ENCODE data around the gene CMTM7. TPM values are rescaled to one million over a fixed set of nuclear protein-coding genes. Genes with fewer than 3 reads are reported as not detected.
A peak's percentile ranks its signal among the peaks of the same experiment; 100 is the strongest.

CMTM7 gene
- total RNA-seq, 1 experiment from 2014 or later, result 1.7 TPM

GRCh38 chr3:32483772-32484171 is 92.1 kb downstream of the CMTM7 start:
- Histone ChIP-seq H3K36me3 (no peaks in the 10 kb centered on the region), H3K4me3 (no peak overlapping the region), H3K27me3 (no peaks in the 10 kb centered on the region), H3K9me3 (no peaks in the 10 kb centered on the region)
- DNase-seq, result no peak

- H3K9me3 ChIP-seq, result no peaks in the 10 kb centered on the region
- no peak for DNase-seq
- no peaks in the 10 kb centered on the region for H3K27me3 ChIP-seq
- H3K36me3 ChIP-seq, result no peaks in the 10 kb centered on the region
- no peak overlapping the region for H3K4me3 ChIP-seq
Observed at GRCh38 chr3:32484436-32484835, 92.8 kb downstream of the CMTM7 start.

- Histone ChIP-seq H3K4me3 (no peak overlapping the region), H3K27me3 (no peaks in the 10 kb centered on the region), H3K9me3 (no peaks in the 10 kb centered on the region), H3K36me3 (no peaks in the 10 kb centered on the region)
- DNase-seq, result no peak
Observed at GRCh38 chr3:32487781-32488473, 96.3 kb downstream of the CMTM7 start.

DNA sequence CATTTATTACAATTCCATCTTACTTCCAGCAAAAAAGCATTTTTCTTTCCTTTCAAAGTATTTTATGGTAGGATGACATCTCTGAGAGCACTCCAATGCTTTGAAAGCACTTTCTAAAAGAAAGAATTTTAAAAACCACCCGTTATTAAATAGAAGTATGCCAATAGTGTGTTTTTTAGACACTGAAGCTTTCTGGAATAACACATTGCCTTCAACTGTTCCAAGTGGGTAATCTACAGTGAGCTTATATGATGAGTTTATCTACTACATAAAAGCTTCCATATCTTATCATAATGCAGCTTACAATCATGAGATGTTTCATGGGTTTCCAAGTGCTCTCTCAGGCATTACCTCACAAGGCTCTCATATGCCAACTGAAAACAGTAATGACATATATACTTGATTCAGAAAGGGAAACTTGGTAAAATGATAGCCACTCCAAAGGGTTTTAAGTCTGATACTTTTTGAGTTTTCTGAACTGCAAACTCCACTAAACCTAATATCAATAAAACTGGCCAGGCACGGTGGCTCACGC is 96.9 kb downstream of the CMTM7 start:
- no peak for DNase-seq
- no peaks in the 10 kb centered on the region for H3K27me3 ChIP-seq
- no peaks in the 10 kb centered on the region for H3K9me3 ChIP-seq
- no peaks in the 10 kb centered on the region for H3K36me3 ChIP-seq
- H3K4me3 ChIP-seq, result no peak overlapping the region

DNA sequence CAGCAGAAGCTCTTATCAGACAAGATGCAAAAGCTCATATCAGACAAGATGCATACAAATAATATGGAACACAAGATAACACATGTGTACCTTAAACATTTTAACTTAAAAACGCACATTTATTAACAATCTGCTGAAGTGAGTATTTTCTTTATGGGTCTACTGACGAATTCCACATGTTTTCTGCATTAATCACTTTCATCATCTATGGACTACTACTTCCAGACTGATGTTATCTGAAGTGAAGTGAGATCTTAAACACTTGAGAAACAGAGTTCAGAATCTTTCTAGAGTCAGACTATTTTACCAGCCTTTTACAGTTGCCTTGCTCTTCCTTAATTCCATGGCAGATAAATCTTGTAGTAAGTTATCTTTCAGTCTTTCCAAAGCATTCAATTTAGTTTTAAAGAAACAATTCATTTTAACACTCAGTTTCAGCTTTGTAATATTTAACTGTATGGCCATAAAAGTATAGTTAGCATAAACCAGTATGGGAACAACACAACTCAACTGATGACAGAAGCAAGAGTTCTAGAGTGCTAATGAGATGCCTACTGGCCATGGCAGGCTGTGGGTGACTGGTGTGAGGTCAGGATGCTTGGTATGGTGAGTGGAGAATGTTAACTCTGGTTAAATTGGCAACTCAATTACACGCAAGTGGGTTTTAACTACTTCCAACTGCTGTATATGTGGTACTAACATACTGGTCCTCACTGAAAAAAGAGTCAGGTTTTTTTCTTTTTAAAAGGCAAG is 101.2 kb downstream of the CMTM7 start:
- Histone ChIP-seq H3K9me3 (no peaks in the 10 kb centered on the region), H3K27me3 (no peaks in the 10 kb centered on the region), H3K36me3 (no peaks in the 10 kb centered on the region), H3K4me3 (no peak overlapping the region)
- DNase-seq, result no peak

- Histone ChIP-seq H3K27me3 (no peaks in the 10 kb centered on the region), H3K9me3 (no peaks in the 10 kb centered on the region), H3K4me3 (no peak overlapping the region), H3K36me3 (no peaks in the 10 kb centered on the region)
- no peak for DNase-seq
Observed at GRCh38 chr3:32493437-32494414, 102.1 kb downstream of the CMTM7 start.

DNA sequence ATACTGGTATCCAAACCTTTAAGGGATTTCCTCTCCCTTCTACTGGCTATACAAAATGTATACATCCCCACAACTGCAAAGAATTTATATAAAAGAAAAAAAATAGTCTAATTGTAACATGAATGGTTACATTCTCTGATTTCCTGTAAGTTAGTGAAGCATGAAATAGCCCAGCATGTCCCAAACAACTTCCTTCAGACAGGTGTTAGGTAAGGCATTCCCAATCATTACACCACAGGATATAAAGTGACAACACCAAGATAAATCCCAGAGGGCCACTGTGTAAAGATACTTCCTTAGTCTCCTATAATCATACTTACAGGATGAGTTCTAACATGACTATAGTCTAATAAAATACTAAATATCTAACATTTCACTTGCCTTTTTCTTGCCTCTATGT is 103.4 kb downstream of the CMTM7 start:
- no peak for DNase-seq
- no peaks in the 10 kb centered on the region for H3K27me3 ChIP-seq
- H3K4me3 ChIP-seq, result no peak overlapping the region
- H3K36me3 ChIP-seq, result no peaks in the 10 kb centered on the region
- H3K9me3 ChIP-seq, result no peaks in the 10 kb centered on the region

DNA sequence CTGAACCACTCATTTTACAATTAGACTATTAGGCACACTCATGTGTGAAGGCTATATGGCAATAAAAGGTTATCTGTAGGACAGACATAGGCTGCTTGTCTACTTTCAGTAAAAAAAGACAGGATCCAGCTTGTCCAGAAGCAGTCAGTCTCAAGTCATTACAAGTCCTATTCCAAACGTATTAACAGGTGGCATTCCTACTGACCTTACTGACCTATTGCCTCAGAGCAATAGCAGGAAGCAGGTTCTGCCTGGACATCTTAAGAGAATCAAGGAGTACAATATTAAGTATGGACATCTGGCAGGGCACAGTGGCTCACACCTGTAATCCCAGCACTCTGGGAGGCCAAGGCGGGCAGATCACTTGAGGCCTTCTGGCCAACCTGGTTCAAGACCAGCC is 104.0 kb downstream of the CMTM7 start:
- H3K27me3 ChIP-seq, result no peaks in the 10 kb centered on the region
- H3K4me3 ChIP-seq, result no peak overlapping the region
- H3K9me3 ChIP-seq, result no peaks in the 10 kb centered on the region
- H3K36me3 ChIP-seq, result no peaks in the 10 kb centered on the region
- DNase-seq, result no peak

DNA sequence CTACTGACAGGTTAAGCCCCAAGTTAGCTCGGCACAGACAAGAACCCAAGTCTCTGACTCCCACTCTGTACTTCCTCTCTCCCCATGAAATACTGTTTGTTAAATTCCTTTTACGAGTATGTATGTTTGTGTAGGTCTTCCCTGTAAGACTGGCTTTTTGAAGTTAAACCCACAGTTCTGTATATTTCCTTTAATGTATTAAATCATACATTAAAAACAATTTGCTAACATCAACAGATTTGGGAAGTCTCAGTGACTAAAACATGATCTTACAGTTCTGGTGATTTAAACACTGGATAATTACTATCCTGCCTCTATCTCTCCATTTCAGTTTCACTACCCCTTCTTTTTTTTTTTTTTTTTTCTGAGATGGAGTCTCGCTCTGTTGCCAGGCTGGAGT is 106.6 kb downstream of the CMTM7 start:
- H3K27me3 ChIP-seq, result no peaks in the 10 kb centered on the region
- no peak for DNase-seq
- H3K4me3 ChIP-seq, result no peak overlapping the region
- no peaks in the 10 kb centered on the region for H3K36me3 ChIP-seq
- H3K9me3 ChIP-seq, result no peaks in the 10 kb centered on the region

DNA sequence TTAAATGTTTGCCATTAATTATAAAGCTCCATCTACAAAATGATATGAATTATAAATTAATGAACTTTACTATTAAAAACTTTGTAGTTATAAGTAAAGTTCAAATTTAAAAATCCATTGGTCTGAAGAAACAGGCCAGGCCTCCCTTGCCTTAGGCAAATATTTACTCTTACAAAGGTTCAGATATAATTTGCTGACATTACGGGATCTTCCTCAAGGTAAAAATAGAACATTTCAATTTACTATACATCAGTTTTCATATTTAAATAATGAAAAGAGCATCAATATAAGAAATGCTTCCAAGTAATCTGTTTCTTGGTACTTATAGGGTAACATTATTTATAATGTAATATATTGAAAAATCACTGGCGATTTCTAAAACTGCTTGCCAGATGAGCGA is 107.3 kb downstream of the CMTM7 start:
- Histone ChIP-seq H3K9me3 (no peaks in the 10 kb centered on the region), H3K36me3 (no peaks in the 10 kb centered on the region), H3K4me3 (no peak overlapping the region), H3K27me3 (no peaks in the 10 kb centered on the region)
- DNase-seq, result no peak

GRCh38 chr3:32499585-32499984 is 107.9 kb downstream of the CMTM7 start:
- Histone ChIP-seq H3K9me3 (no peaks in the 10 kb centered on the region), H3K36me3 (no peaks in the 10 kb centered on the region), H3K4me3 (no peak overlapping the region), H3K27me3 (no peaks in the 10 kb centered on the region)
- DNase-seq, result no peak

DNA sequence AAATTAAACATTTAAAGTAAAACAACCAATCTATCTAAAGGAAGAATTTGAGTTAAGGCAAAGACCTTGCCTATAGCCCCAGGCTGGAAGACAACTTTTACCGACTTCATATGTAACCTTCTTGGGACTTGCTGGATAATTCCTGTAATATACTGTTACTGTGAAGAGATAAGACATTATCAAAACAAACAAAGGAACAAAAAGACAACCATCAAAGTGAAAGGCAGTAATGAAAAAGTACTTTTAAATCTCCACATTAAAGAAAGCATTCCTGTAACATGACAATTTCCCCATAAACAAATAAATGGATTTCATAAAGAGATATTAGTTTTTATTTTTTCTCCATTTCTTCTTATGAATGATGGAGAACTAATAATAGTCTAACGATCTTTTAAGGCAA is 108.6 kb downstream of the CMTM7 start:
- no peaks in the 10 kb centered on the region for H3K27me3 ChIP-seq
- no peaks in the 10 kb centered on the region for H3K9me3 ChIP-seq
- no peaks in the 10 kb centered on the region for H3K36me3 ChIP-seq
- H3K4me3 ChIP-seq, result no peak overlapping the region
- no peak for DNase-seq

- Histone ChIP-seq H3K27me3 (no peaks in the 10 kb centered on the region), H3K9me3 (no peaks in the 10 kb centered on the region), H3K4me3 (peak overlapping the region; percentile 80), H3K36me3 (no peaks in the 10 kb centered on the region)
- DNase-seq, result no peak
Observed at GRCh38 chr3:32500880-32501782, 109.5 kb downstream of the CMTM7 start.

DNA sequence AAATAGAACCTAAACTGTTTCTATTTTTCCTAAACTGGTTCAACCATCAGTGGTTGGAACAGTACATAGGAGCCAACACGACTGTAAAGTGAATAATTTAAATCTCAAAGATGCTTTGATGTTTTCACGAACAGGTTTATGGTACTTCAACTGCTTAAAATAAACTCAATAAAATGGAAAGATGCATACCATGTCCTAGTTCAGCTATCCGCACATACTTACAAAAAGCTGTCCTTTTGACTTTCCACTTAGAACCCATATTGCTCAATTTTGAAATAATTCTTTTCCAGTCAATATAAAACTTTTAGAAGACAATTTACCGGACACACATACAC is 110.1 kb downstream of the CMTM7 start:
- Histone ChIP-seq H3K27me3 (no peaks in the 10 kb centered on the region), H3K9me3 (no peaks in the 10 kb centered on the region), H3K36me3 (no peaks in the 10 kb centered on the region), H3K4me3 (peak overlapping the region; percentile 80)
- DNase-seq, result no peak

GRCh38 chr3:32502118-32502945 is 110.7 kb downstream of the CMTM7 start, which contains the start of gene CMTM6:
Gene CMTM6 (minus strand): TSS chr3:32502852. CDS start chr3:32502745, 107 bp downstream.
- no peaks in the 10 kb centered on the region for H3K9me3 ChIP-seq
- no peaks in the 10 kb centered on the region for H3K36me3 ChIP-seq

More at GRCh38 chr3:32502118-32502945, 110.7 kb downstream of the CMTM7 start, which contains the start of gene CMTM6:
- Histone ChIP-seq H3K4me3 (peak within 1 kb of the TSS; percentile 80), H3K27me3 (no peaks in the 10 kb centered on the region)
- DNase-seq, result peak; percentile 73
